SK-N-SH (cell line): ENCODE results near the gene ENTR1.

ENCODE experiments used
- CTCF ChIP-seq: fragments of 200-600 bp; sonication (generic); IDR thresholded peaks from 2 replicates; pipeline ENCODE4 v1.6.1; 2017; ENCODE audit warnings: antibody characterized with exemption, mild to moderate bottlenecking, moderate library complexity
- ELF1 ChIP-seq: IDR thresholded peaks from 2 replicates; pipeline ENCODE4 v1.4.0; 2012
- EP300 ChIP-seq, 2 experiments: IDR thresholded peaks; 2 replicates each; pipeline versions ENCODE4 v1.4.0 to v1.6.1; 2012; ENCODE audit warnings: borderline replicate concordance in 1 of 2, low read depth in 1 of 2, low read length in 1 of 2
- EZH2phosphoT487 ChIP-seq: fragments of 200-600 bp; sonication (generic); IDR thresholded peaks from 2 replicates; pipeline ENCODE4 v1.6.1; 2017; ENCODE audit warnings: low read depth, mixed run types, mild to moderate bottlenecking, antibody characterized with exemption, moderate library complexity, borderline replicate concordance
- GATA2 ChIP-seq: sonication (generic); formaldehyde crosslinking; IDR thresholded peaks from 2 replicates; pipeline ENCODE4 v1.5.0; 2020; ENCODE audit warnings: mild to moderate bottlenecking, missing genetic modification reagents
- MAX ChIP-seq: IDR thresholded peaks from 2 replicates; pipeline ENCODE4 v1.4.0; 2012; ENCODE audit warnings: low read depth
- NRF1 ChIP-seq: IDR thresholded peaks from 2 replicates; pipeline ENCODE4 v1.6.1; 2012; ENCODE audit warnings: low read depth, mild to moderate bottlenecking, low read length
- RAD21 ChIP-seq: IDR thresholded peaks from 2 replicates; pipeline ENCODE4 v1.6.1; 2012; ENCODE audit warnings: mild to moderate bottlenecking, low read length
- REST ChIP-seq: IDR thresholded peaks from 2 replicates; pipeline ENCODE4 v1.6.1; 2012; ENCODE audit warnings: mild to moderate bottlenecking, low read depth, low read length, moderate library complexity
- TEAD4 ChIP-seq: IDR thresholded peaks from 2 replicates; pipeline ENCODE4 v1.4.0; 2012; ENCODE audit warnings: mild to moderate bottlenecking, borderline replicate concordance; ENCODE audit not compliant: insufficient read depth
- YY1 ChIP-seq: IDR thresholded peaks from 2 replicates; pipeline ENCODE4 v1.4.0; 2012; ENCODE audit warnings: low read depth, mild to moderate bottlenecking

GRCh38 chr9:136401173-136401922 lies 9.1 kb downstream of the ENTR1 start:
- no peak for TF ChIP-seq CTCF
- no peak for TF ChIP-seq GATA2
- no peak for TF ChIP-seq MAX
- no peak for TF ChIP-seq NRF1
- no peak for TF ChIP-seq RAD21
- TF ChIP-seq EZH2phosphoT487 = no peak
- TF ChIP-seq ELF1 = no peak
- no peak for TF ChIP-seq REST
- no peak for TF ChIP-seq YY1
- no peak for TF ChIP-seq TEAD4
- no peak for TF ChIP-seq EP300 (IDR thresholded peaks at IDR 0.05; ENCODE audit: borderline replicate concordance in 1 of 2, low read depth in 1 of 2, low read length in 1 of 2)
